Vagina (tissue), 2 donors: ENCODE measurements around the gene STX3. TPM values are rescaled to one million over a fixed set of nuclear protein-coding genes. Genes with fewer than 3 reads are reported as not detected.
"Not testable (repeated sequence)": the region's sequence is repeated elsewhere in the genome, so short reads cannot be mapped to it uniquely, and the experiment has no call there.

ENCODE experiments used
- DNase-seq, 2 donors: peaks; one replicate each; pipeline ENCODE4 v3.0.0-alpha.2; 2017; ENCODE audit errors: extremely low spot score in 2 of 2
- H3K27ac ChIP-seq: fragments of 200-600 bp; sonication (generic); one replicate; pipeline ENCODE4 v1.5.1; 2019
- H3K27me3 ChIP-seq: fragments of 200-600 bp; sonication (generic); one replicate; pipeline ENCODE4 v1.5.1; 2019
- H3K36me3 ChIP-seq, 2 donors: fragments of 200-600 bp; sonication (generic); one replicate each; pipeline ENCODE4 v1.5.1; 2017 to 2019
- H3K4me1 ChIP-seq: fragments of 200-600 bp; sonication (generic); one replicate; pipeline ENCODE4 v1.5.1; 2019
- H3K4me3 ChIP-seq, 2 donors: fragments of 200-600 bp; sonication (generic); 1 replicate in 1 of 2; 2 replicates in 1 of 2; pipeline ENCODE4 v1.5.1; 2016 to 2019
- H3K9me3 ChIP-seq: fragments of 200-600 bp; sonication (generic); one replicate; pipeline ENCODE4 v1.5.1; 2019
- CTCF ChIP-seq, 3 experiments: fragments of 450-650 bp in 2 of 3; fragments of 200-600 bp in 1 of 3; sonication (generic) in 1 of 3; IDR thresholded peaks; one replicate each; pipeline ENCODE4 v1.5.1; 2017 to 2019; ENCODE audit warnings: antibody characterized with exemption in 3 of 3, mild to moderate bottlenecking in 2 of 3, moderate library complexity in 2 of 3
- POLR2A ChIP-seq, 2 donors: fragments of 450-650 bp; IDR thresholded peaks; one replicate each; pipeline ENCODE4 v1.6.1; 2017; ENCODE audit warnings: antibody characterized with exemption in 2 of 2, mild to moderate bottlenecking in 2 of 2, moderate library complexity in 2 of 2
- POLR2AphosphoS5 ChIP-seq, 2 donors: sonication (generic); formaldehyde crosslinking; IDR thresholded peaks; one replicate each; pipeline ENCODE4 v1.9.0; 2017; ENCODE audit warnings: antibody characterized with exemption in 2 of 2, mild to moderate bottlenecking in 2 of 2, low read depth in 1 of 2; ENCODE audit not compliant: insufficient read depth in 1 of 2
- intact Hi-C: fragments of 100-400 bp; cut with DNase I; formaldehyde crosslinking; loops from one replicate; pipeline ENCODE4 v1.15.1; 2023
- total RNA-seq: library from RNA; depleted of rRNA; stranded (reverse); fragments of >200 nt; gene quantifications from one replicate; pipeline ENCODE4 v1.2.3, GENCODE V29; 2016

STX3 gene
- total RNA-seq, 1 donor from 2014 or later = 39.8 TPM

GRCh38 chr11:59812220-59812619 lies 57.0 kb downstream of the STX3 start:
- DNase-seq = no peak
- no peak overlapping the region for H3K27ac ChIP-seq
- no peaks in the 10 kb centered on the region for H3K27me3 ChIP-seq
- H3K36me3 ChIP-seq = peaks cover 0 to under 1% of the 10 kb centered on the region in 2 donors
- no peak for TF ChIP-seq POLR2AphosphoS5 (IDR thresholded peaks at IDR 0.05; ENCODE audit: insufficient read depth in 1 of 2, low read depth in 1 of 2)
- no peak for TF ChIP-seq CTCF (IDR thresholded peaks at IDR 0.05)
- TF ChIP-seq POLR2A (IDR thresholded peaks at IDR 0.05) = no peak
- H3K4me1 ChIP-seq = peaks cover 12% of the 10 kb centered on the region
- no peak overlapping the region for H3K4me3 ChIP-seq
- H3K9me3 ChIP-seq = no peaks in the 10 kb centered on the region
- intact Hi-C loops = no loop called here

GRCh38 chr11:59813364-59813763 lies 58.2 kb downstream of the STX3 start:
- no peak for DNase-seq
- Histone ChIP-seq H3K36me3 (no peaks in the 10 kb centered on the region), H3K4me1 (peaks cover 12% of the 10 kb centered on the region), H3K27me3 (no peaks in the 10 kb centered on the region), H3K4me3 (no peak overlapping the region), H3K9me3 (no peaks in the 10 kb centered on the region), H3K27ac (no peak overlapping the region)
- TF ChIP-seq CTCF (IDR thresholded peaks at IDR 0.05) (no peak), POLR2AphosphoS5 (IDR thresholded peaks at IDR 0.05; ENCODE audit: insufficient read depth in 1 of 2, low read depth in 1 of 2) (no peak), POLR2A (IDR thresholded peaks at IDR 0.05) (no peak)
- intact Hi-C loops = no loop called here

GRCh38 chr11:59814021-59814420 lies 58.8 kb downstream of the STX3 start:
- no peaks in the 10 kb centered on the region for H3K36me3 ChIP-seq
- no peak for TF ChIP-seq POLR2A (IDR thresholded peaks at IDR 0.05)
- no peak for TF ChIP-seq POLR2AphosphoS5 (IDR thresholded peaks at IDR 0.05; ENCODE audit: insufficient read depth in 1 of 2, low read depth in 1 of 2)
- no peak for TF ChIP-seq CTCF (IDR thresholded peaks at IDR 0.05)
- no peaks in the 10 kb centered on the region for H3K9me3 ChIP-seq
- no peak overlapping the region for H3K27ac ChIP-seq
- H3K4me1 ChIP-seq = peaks cover 12% of the 10 kb centered on the region
- H3K4me3 ChIP-seq = no peak overlapping the region
- intact Hi-C loops = no loop called here
- H3K27me3 ChIP-seq = no peaks in the 10 kb centered on the region
- DNase-seq = no peak

- Histone ChIP-seq H3K27me3 (no peaks in the 10 kb centered on the region), H3K27ac (no peak overlapping the region), H3K4me1 (peaks cover 4% of the 10 kb centered on the region), H3K9me3 (no peaks in the 10 kb centered on the region), H3K36me3 (no peaks in the 10 kb centered on the region), H3K4me3 (no peak overlapping the region)
- DNase-seq = no peak
- intact Hi-C loops = no loop called here
- no peak for TF ChIP-seq POLR2A (IDR thresholded peaks at IDR 0.05)
- TF ChIP-seq POLR2AphosphoS5 (IDR thresholded peaks at IDR 0.05; ENCODE audit: insufficient read depth in 1 of 2, low read depth in 1 of 2) = no peak
- TF ChIP-seq CTCF (IDR thresholded peaks at IDR 0.05) = no peak
Observed at GRCh38 chr11:59815754-59816153, 60.6 kb downstream of the STX3 start.

GRCh38 chr11:59816434-59816833 lies 61.3 kb downstream of the STX3 start:
- H3K4me1 ChIP-seq, H3K4me3 ChIP-seq, DNase-seq, H3K27ac ChIP-seq, H3K9me3 ChIP-seq, H3K27me3 ChIP-seq, H3K36me3 ChIP-seq, intact Hi-C loops: not testable (repeated sequence)

GRCh38 chr11:59818572-59818971 lies 63.4 kb downstream of the STX3 start:
- no peak for TF ChIP-seq POLR2A (IDR thresholded peaks at IDR 0.05)
- no peak for TF ChIP-seq CTCF (IDR thresholded peaks at IDR 0.05)
- no peak for TF ChIP-seq POLR2AphosphoS5 (IDR thresholded peaks at IDR 0.05; ENCODE audit: insufficient read depth in 1 of 2, low read depth in 1 of 2)
- intact Hi-C loops = no loop called here

More at GRCh38 chr11:59818572-59818971, 63.4 kb downstream of the STX3 start:
- Histone ChIP-seq H3K27me3 (no peaks in the 10 kb centered on the region), H3K36me3 (no peaks in the 10 kb centered on the region), H3K9me3 (no peaks in the 10 kb centered on the region), H3K4me1 (no peaks in the 10 kb centered on the region), H3K27ac (no peak overlapping the region), H3K4me3 (no peak overlapping the region)
- DNase-seq = no peak
